MM.1S (cell line): ENCODE results near the gene WIF1.

Experiments
- DNase-seq: peaks from one replicate; pipeline ENCODE4 v3.0.0-alpha.2; 2015
- H2AFZ ChIP-seq: fragments of 300-600 bp; sonication (generic); 2 replicates; pipeline ENCODE4 v1.6.0; 2016; ENCODE audit warnings: antibody characterized with exemption, low read length
- H3F3A ChIP-seq: fragments of 300-600 bp; sonication (generic); 2 replicates; pipeline ENCODE4 v1.6.1; 2016; ENCODE audit warnings: mild to moderate bottlenecking, antibody characterized with exemption, low read length, moderate library complexity, mixed read lengths; ENCODE audit not compliant: insufficient read depth
- H3K27ac ChIP-seq: fragments of 300-600 bp; sonication (generic); 2 replicates; pipeline ENCODE4 v1.5.1; 2016; ENCODE audit warnings: mild to moderate bottlenecking, low read length
- H3K27me3 ChIP-seq: fragments of 300-600 bp; sonication (generic); replicated peaks from 2 replicates; pipeline ENCODE4 v1.6.0; 2016; ENCODE audit warnings: low read length; ENCODE audit not compliant: insufficient read depth
- H3K36me3 ChIP-seq: fragments of 300-600 bp; sonication (generic); replicated peaks from 2 replicates; pipeline ENCODE4 v1.6.1; 2016; ENCODE audit warnings: mild to moderate bottlenecking, low read length, mixed read lengths; ENCODE audit not compliant: insufficient read depth
- H3K4me1 ChIP-seq: fragments of 300-600 bp; sonication (generic); 2 replicates; pipeline ENCODE4 v1.6.1; 2016; ENCODE audit warnings: low read length, mixed read lengths
- H3K4me2 ChIP-seq: fragments of 300-600 bp; sonication (generic); 2 replicates; pipeline ENCODE4 v1.6.0; 2016; ENCODE audit warnings: low read depth, low read length
- H3K4me3 ChIP-seq: fragments of 300-600 bp; sonication (generic); 2 replicates; pipeline ENCODE4 v1.5.1; 2016; ENCODE audit warnings: low read length, mixed read lengths
- H3K79me2 ChIP-seq: fragments of 300-600 bp; sonication (generic); 2 replicates; pipeline ENCODE4 v1.6.1; 2016; ENCODE audit warnings: mixed run types, low read length, mixed read lengths
- H3K9ac ChIP-seq: fragments of 300-600 bp; sonication (generic); 2 replicates; pipeline ENCODE4 v1.6.1; 2016; ENCODE audit warnings: low read length, mixed read lengths
- H3K9me2 ChIP-seq: fragments of 300-600 bp; sonication (generic); replicated peaks from 2 replicates; pipeline ENCODE4 v1.6.1; 2016; ENCODE audit warnings: mild to moderate bottlenecking, low read length, mixed read lengths; ENCODE audit not compliant: insufficient read depth
- H3K9me3 ChIP-seq: fragments of 300-600 bp; sonication (generic); replicated peaks from 2 replicates; pipeline ENCODE4 v1.6.1; 2016; ENCODE audit warnings: mild to moderate bottlenecking, low read length, mixed read lengths; ENCODE audit not compliant: insufficient read depth
- H4K20me1 ChIP-seq: fragments of 300-600 bp; sonication (generic); 2 replicates; pipeline ENCODE4 v1.6.1; 2016; ENCODE audit warnings: mild to moderate bottlenecking, low read length, moderate library complexity, mixed read lengths; ENCODE audit not compliant: insufficient read depth
- EZH2 ChIP-seq: fragments of 300-600 bp; sonication (generic); optimal IDR thresholded peaks from 2 replicates; pipeline ENCODE3; 2017; ENCODE audit warnings: low read depth, mild to moderate bottlenecking, antibody characterized with exemption, low read length, mixed read lengths
- EZH2phosphoT487 ChIP-seq: fragments of 300-600 bp; sonication (generic); IDR thresholded peaks from 2 replicates; pipeline ENCODE4 v1.6.1; 2018; ENCODE audit warnings: antibody characterized with exemption, low read length
- TF ChIP-seq, protein P1 (sequence below): fragments of 300-600 bp; sonication (generic); IDR thresholded peaks from 2 replicates; pipeline ENCODE4 v1.5.1; 2016; ENCODE audit warnings: antibody characterized with exemption, low read length, mixed read lengths

Gene WIF1

DNA sequence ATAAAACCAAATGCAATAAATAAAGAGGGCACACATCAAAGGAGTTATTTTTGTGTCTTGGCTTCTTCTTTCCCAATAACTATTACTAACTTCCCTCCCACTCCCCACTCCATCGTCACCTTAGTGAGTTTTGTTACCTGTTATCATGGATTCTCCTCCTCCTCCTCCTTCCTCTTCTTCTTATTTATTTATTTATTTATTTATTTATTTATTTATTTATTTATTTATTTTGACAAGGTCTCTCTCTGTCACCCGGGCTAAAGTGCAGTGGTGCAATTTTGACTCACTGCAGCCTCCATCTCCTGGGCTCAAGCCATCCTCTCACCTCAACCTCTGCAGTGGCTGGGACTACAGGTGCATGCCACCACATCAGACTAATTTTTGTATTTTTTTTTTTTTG, 26.4 kb downstream of the WIF1 start:
- H3K4me2 ChIP-seq, result no peak overlapping the region
- H3K27ac ChIP-seq, result no peak overlapping the region
- H3K9me3 ChIP-seq, result no peaks in the 10 kb centered on the region
- H3K4me1 ChIP-seq, result no peaks in the 10 kb centered on the region
- H2AFZ ChIP-seq, result no peak overlapping the region
- H3K9ac ChIP-seq, result no peak overlapping the region
- no peak for DNase-seq
- H4K20me1 ChIP-seq, result no peaks in the 10 kb centered on the region
- TF ChIP-seq EZH2phosphoT487 (no peak), EZH2 (no peak)
- TF ChIP-seq, protein P1, sequence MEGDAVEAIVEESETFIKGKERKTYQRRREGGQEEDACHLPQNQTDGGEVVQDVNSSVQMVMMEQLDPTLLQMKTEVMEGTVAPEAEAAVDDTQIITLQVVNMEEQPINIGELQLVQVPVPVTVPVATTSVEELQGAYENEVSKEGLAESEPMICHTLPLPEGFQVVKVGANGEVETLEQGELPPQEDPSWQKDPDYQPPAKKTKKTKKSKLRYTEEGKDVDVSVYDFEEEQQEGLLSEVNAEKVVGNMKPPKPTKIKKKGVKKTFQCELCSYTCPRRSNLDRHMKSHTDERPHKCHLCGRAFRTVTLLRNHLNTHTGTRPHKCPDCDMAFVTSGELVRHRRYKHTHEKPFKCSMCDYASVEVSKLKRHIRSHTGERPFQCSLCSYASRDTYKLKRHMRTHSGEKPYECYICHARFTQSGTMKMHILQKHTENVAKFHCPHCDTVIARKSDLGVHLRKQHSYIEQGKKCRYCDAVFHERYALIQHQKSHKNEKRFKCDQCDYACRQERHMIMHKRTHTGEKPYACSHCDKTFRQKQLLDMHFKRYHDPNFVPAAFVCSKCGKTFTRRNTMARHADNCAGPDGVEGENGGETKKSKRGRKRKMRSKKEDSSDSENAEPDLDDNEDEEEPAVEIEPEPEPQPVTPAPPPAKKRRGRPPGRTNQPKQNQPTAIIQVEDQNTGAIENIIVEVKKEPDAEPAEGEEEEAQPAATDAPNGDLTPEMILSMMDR, result no peak
- H3K36me3 ChIP-seq, result no peaks in the 10 kb centered on the region
- H3K27me3 ChIP-seq, result no peaks in the 10 kb centered on the region
- no peaks in the 10 kb centered on the region for H3K9me2 ChIP-seq
- no peaks in the 10 kb centered on the region for H3K79me2 ChIP-seq
- H3K4me3 ChIP-seq, result no peak overlapping the region
- H3F3A ChIP-seq, result no peaks in the 10 kb centered on the region

DNA sequence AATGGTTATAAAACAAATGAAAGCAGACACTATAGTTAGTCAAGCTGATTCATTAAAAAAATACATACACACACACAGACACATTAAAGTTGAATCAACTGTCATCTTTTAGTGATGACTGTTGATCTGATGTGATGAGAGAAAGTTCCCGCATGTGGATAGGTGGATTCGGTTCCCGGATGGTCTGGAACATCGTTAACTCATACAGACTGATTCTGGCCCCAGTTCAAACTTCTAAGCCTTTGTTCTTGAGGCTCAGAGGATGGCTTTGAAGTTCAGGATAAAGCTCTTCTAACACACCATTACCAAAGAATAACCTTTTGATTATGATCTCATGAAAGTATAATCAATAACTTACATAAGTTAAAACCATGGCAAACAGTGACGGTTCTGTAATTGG, 27.5 kb downstream of the WIF1 start:
- Histone ChIP-seq H3F3A (no peaks in the 10 kb centered on the region), H3K27ac (no peak overlapping the region), H3K9ac (no peak overlapping the region), H2AFZ (no peak overlapping the region), H3K36me3 (no peaks in the 10 kb centered on the region), H3K4me3 (no peak overlapping the region), H3K9me3 (no peaks in the 10 kb centered on the region), H3K27me3 (no peaks in the 10 kb centered on the region), H3K9me2 (no peaks in the 10 kb centered on the region), H4K20me1 (no peaks in the 10 kb centered on the region), H3K79me2 (no peaks in the 10 kb centered on the region), H3K4me1 (no peaks in the 10 kb centered on the region), H3K4me2 (no peak overlapping the region)
- TF ChIP-seq EZH2, result no peak
- TF ChIP-seq EZH2phosphoT487, result no peak
- TF ChIP-seq, protein P1, result no peak
- DNase-seq, result no peak

DNA sequence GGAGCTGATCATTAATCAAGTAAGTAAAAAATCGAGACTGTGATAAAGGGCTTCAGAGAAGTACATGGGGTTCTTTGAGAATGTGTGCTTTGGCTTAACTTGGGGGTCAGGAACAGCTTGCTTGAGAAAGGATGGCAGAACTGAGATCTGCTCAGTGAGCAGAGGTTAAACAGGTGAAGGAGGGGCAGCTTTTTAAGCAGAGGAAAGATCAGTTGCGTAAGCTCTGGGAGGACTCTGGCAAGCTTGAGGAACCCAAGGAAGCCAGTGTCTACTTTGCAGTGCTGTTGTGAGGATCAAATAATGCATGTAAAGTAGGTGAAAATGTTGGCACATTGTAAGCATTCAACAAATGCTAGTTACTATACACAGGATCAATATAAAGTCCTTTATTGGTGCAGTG, 30.6 kb downstream of the WIF1 start:
- H3K4me1 ChIP-seq, result no peaks in the 10 kb centered on the region
- no peak overlapping the region for H2AFZ ChIP-seq
- H3K27ac ChIP-seq, result no peak overlapping the region
- H4K20me1 ChIP-seq, result no peaks in the 10 kb centered on the region
- H3K79me2 ChIP-seq, result no peaks in the 10 kb centered on the region
- no peaks in the 10 kb centered on the region for H3K9me2 ChIP-seq
- no peak for DNase-seq
- H3K27me3 ChIP-seq, result no peaks in the 10 kb centered on the region
- no peaks in the 10 kb centered on the region for H3K36me3 ChIP-seq
- no peak for TF ChIP-seq EZH2phosphoT487
- TF ChIP-seq, protein P1, result no peak
- TF ChIP-seq EZH2, result no peak
- H3K9ac ChIP-seq, result no peak overlapping the region
- no peak overlapping the region for H3K4me3 ChIP-seq
- H3K9me3 ChIP-seq, result no peaks in the 10 kb centered on the region
- H3F3A ChIP-seq, result no peaks in the 10 kb centered on the region
- no peak overlapping the region for H3K4me2 ChIP-seq
